Measurements from ENCODE around the gene NMU. TPM values are rescaled to one million over a fixed set of nuclear protein-coding genes. Genes with fewer than 3 reads are reported as not detected.

The NMU gene
- total and polyA plus RNA-seq, 9 of the 15 experiments (the other 6 are each of a cell fraction or from before 2014, with no cell fraction given) = 73.8 to 846 (median 599) TPM

DNA sequence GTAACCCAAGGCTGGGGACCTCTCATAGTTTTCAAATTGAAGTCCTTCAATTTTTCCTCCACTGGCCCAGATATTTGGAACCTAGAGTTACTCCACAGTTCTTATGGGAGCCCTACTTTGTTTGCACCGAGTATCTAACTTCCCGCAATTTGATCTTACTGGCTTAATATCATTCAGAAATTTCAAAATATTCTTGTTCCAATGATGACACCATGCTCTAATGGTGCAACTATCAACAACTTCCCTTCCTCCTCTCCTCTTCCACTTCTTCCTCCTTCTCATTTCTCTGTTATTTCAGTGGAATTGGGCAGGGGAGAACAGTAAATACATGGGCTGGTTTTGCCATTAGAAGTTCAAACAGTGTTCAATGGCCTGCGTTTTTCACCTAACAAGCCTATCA, 64.3 kb downstream of the NMU start:
- in situ Hi-C loops (cut with MboI) = no loop called here
- H3K4me2 ChIP-seq (ENCODE audit: insufficient read depth, low read length) = no peak overlapping the region
- ChIA-PET POLR2A (interaction anchor here (1.2 kb wide), 1 partner anchor 8 kb away, joined by 5 read pairs; no protein-coding TSS in a partner anchor), CTCF (ENCODE audit: low intra/inter-chr PET ratio) (no interaction called here)
- no peak overlapping the region for H3K27ac ChIP-seq (ENCODE audit: extremely low read depth, low read depth, low read length)
- no peak for ATAC-seq
- H4K20me1 ChIP-seq (replicated peaks; ENCODE audit: control insufficient read depth, insufficient read depth, low read length) = no peaks in the 10 kb centered on the region
- WGBS (ENCODE audit: insufficient coverage, low coverage, missing lambda C conversion rate) = 61% methylated on average over 3 of the region's 3 CpGs
- H3K9me1 ChIP-seq (ENCODE audit: control insufficient read depth, insufficient read depth, low read length) = no peaks in the 10 kb centered on the region
- H3K79me2 ChIP-seq (ENCODE audit: control insufficient read depth, insufficient read depth, low read length) = no peaks in the 10 kb centered on the region
- no TSS peak for BruUV-seq (replicated peaks)
- H3K36me3 ChIP-seq (ENCODE audit: control insufficient read depth, insufficient read depth, low read length) = peaks cover 16% of the 10 kb centered on the region; the same call in 2 of the 3 replicates
- 0 out of 5 replicates have a peak, but pooled peaks cover 0 to 4% of the 10 kb centered on the region in 2 experiments for H3K4me1 ChIP-seq (replicated peaks in 1 of 2; ENCODE audit: control insufficient read depth in 2 of 2, insufficient read depth in 2 of 2, low read length in 2 of 2)
- DNase-seq (ENCODE audit: extremely low read depth in 1 of 4, low spot score in 3 of 4) = no peak
- FAIRE-seq = no peak
- intact Hi-C loops (cut with micrococcal nuclease) = no loop called here
- peaks cover 2% of the 10 kb centered on the region for H3K9me3 ChIP-seq (replicated peaks; ENCODE audit: control insufficient read depth, insufficient read depth, low read depth, low read length)
- no peak overlapping the region for H2AFZ ChIP-seq (ENCODE audit: low read depth, low read length)
- H3K4me3 ChIP-seq = no peak overlapping the region
- no peaks in the 10 kb centered on the region for H3K27me3 ChIP-seq (ENCODE audit: control insufficient read depth in 2 of 2, insufficient read depth in 2 of 2, low read length in 2 of 2)
- no peak overlapping the region for H3K9ac ChIP-seq (ENCODE audit: insufficient read depth in 1 of 2, low read depth in 2 of 2, low read length in 2 of 2)
- TF ChIP-seq TSC22D4 (tag; IDR thresholded peaks at IDR 0.05) = no peak
- TF ChIP-seq CBFA2T2 (conservative IDR thresholded peaks at IDR 0.05) = no peak
- TF ChIP-seq SMARCA4 (IDR thresholded peaks at IDR 0.05) = no peak
- TF ChIP-seq, protein P1, sequence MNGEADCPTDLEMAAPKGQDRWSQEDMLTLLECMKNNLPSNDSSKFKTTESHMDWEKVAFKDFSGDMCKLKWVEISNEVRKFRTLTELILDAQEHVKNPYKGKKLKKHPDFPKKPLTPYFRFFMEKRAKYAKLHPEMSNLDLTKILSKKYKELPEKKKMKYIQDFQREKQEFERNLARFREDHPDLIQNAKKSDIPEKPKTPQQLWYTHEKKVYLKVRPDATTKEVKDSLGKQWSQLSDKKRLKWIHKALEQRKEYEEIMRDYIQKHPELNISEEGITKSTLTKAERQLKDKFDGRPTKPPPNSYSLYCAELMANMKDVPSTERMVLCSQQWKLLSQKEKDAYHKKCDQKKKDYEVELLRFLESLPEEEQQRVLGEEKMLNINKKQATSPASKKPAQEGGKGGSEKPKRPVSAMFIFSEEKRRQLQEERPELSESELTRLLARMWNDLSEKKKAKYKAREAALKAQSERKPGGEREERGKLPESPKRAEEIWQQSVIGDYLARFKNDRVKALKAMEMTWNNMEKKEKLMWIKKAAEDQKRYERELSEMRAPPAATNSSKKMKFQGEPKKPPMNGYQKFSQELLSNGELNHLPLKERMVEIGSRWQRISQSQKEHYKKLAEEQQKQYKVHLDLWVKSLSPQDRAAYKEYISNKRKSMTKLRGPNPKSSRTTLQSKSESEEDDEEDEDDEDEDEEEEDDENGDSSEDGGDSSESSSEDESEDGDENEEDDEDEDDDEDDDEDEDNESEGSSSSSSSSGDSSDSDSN (IDR thresholded peaks at IDR 0.05; ENCODE audit: borderline replicate concordance in 1 of 2, low read depth in 2 of 2, low read length in 2 of 2) = no peak
- TF ChIP-seq, protein P2, sequence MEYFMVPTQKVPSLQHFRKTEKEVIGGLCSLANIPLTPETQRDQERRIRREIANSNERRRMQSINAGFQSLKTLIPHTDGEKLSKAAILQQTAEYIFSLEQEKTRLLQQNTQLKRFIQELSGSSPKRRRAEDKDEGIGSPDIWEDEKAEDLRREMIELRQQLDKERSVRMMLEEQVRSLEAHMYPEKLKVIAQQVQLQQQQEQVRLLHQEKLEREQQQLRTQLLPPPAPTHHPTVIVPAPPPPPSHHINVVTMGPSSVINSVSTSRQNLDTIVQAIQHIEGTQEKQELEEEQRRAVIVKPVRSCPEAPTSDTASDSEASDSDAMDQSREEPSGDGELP (CRISPR knock-in tag; IDR thresholded peaks at IDR 0.05; ENCODE audit: borderline replicate concordance) = no peak
- no peak for TF ChIP-seq CREM (IDR thresholded peaks at IDR 0.05; ENCODE audit: low read depth)
- TF ChIP-seq, protein P3, sequence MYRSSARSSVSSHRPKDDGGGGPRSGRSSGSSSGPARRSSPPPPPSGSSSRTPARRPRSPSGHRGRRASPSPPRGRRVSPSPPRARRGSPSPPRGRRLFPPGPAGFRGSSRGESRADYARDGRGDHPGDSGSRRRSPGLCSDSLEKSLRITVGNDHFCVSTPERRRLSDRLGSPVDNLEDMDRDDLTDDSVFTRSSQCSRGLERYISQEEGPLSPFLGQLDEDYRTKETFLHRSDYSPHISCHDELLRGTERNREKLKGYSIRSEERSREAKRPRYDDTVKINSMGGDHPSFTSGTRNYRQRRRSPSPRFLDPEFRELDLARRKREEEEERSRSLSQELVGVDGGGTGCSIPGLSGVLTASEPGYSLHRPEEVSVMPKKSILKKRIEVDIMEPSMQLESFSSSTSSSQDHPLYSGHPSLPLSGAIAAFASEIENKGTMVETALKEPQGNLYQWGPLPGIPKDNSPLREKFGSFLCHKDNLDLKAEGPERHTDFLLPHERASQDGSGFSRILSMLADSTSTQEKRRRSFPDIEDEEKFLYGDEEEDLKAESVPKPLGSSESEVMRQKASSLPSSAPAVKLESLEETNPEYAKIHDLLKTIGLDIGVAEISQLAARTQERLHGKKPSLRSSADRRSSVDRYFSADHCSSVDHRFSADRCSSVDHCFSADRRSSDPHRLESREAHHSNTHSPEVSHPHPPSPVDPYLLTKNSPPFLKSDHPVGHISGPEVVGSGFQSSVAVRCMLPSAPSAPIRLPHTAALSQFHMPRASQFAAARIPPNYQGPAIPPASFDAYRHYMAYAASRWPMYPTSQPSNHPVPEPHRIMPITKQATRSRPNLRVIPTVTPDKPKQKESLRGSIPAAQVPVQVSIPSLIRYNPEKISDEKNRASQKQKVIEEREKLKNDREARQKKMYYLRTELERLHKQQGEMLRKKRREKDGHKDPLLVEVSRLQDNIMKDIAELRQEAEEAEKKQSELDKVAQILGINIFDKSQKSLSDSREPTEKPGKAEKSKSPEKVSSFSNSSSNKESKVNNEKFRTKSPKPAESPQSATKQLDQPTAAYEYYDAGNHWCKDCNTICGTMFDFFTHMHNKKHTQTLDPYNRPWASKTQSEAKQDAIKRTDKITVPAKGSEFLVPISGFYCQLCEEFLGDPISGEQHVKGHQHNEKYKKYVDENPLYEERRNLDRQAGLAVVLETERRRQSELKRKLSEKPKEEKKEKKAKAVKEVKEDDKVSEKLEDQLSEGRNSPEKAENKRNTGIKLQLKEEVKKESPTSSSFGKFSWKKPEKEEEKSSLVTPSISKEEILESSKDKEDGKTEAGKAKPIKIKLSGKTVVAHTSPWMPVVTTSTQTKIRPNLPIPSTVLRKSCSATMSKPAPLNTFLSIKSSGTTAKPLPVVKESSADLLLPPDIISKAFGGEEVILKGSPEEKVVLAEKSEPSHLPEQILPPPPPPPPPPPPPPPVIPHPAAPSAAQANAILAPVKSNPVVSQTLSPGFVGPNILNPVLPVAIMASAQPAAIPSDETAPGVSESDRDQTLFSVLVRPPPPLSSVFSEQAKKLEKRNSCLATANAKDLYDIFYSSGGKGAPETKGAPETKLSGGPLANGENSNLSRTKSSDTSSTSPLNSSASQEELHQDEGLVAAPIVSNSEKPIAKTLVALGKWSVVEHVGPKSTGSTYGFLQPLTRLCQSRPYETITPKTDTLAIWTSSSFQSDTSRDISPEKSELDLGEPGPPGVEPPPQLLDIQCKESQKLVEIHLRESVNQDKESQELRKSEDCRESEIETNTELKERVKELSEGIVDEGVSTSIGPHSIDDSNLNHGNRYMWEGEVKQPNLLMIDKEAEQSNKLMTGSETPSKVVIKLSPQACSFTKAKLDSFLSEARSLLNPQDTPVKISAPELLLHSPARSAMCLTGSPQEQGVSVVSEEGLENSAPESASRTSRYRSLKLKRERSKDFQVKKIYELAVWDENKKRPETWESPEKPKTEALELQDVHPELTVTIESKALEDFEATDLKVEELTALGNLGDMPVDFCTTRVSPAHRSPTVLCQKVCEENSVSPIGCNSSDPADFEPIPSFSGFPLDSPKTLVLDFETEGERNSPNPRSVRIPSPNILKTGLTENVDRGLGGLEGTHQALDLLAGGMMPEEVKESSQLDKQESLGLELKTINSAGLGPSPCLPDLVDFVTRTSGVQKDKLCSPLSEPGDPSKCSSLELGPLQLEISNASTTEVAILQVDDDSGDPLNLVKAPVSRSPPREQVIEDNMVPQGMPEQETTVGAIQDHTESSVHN (IDR thresholded peaks at IDR 0.05; ENCODE audit: borderline replicate concordance in 1 of 2, low read depth in 1 of 2) = no peak
- TF ChIP-seq, protein P4, sequence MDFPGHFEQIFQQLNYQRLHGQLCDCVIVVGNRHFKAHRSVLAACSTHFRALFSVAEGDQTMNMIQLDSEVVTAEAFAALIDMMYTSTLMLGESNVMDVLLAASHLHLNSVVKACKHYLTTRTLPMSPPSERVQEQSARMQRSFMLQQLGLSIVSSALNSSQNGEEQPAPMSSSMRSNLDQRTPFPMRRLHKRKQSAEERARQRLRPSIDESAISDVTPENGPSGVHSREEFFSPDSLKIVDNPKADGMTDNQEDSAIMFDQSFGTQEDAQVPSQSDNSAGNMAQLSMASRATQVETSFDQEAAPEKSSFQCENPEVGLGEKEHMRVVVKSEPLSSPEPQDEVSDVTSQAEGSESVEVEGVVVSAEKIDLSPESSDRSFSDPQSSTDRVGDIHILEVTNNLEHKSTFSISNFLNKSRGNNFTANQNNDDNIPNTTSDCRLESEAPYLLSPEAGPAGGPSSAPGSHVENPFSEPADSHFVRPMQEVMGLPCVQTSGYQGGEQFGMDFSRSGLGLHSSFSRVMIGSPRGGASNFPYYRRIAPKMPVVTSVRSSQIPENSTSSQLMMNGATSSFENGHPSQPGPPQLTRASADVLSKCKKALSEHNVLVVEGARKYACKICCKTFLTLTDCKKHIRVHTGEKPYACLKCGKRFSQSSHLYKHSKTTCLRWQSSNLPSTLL (IDR thresholded peaks at IDR 0.05) = no peak

Data from K562 (cell line).